HG03039 (cell line): ENCODE data around the gene EPS15.
"Not testable (repeated sequence)": the region's sequence is repeated elsewhere in the genome, so short reads cannot be mapped to it uniquely, and the experiment has no call there.

ENCODE experiments used
- ATAC-seq: cut with Tn5 transposase; IDR thresholded peaks from one replicate; pipeline ENCODE4 v1.9.1; 2021; ENCODE audit warnings: mild to moderate bottlenecking, moderate library complexity; ENCODE audit not compliant: unreplicated experiment

EPS15 gene

DNA sequence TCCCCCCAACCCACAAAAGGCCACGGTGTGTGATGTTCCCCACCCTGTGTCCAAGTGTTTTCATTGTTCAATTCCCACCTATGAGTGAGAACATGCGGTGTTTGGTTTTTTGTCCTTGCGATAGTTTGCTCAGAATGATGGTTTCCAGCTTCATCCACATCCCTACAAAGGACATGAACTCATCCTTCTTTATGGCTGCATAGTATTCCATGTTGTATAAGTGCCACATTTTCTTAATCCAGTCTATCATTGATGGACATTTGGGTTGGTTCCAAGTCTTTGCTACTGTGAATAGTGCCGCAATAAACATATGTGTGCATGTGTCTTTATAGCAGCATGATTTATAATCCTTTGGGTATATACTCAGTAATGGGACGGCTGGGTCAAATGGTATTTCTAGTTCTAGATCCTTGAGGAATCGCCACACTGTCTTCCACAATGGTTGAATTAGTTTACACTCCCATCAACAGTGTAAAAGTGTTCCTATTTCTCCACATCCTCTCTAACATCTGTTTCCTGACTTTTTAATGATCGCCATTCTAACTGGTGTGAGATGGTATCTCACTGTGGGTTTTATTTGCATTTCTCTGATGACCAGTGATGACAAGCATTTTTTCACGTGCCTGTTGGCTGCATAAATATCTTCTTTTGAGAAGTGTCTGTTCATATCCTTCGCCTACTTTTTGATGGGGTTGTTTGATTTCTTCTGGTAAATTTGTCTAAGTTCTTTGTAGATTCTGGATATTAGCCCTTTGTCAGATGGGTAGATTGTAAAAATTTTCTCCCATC is 44.0 kb downstream of the EPS15 start:
- ATAC-seq = not testable (repeated sequence)

DNA sequence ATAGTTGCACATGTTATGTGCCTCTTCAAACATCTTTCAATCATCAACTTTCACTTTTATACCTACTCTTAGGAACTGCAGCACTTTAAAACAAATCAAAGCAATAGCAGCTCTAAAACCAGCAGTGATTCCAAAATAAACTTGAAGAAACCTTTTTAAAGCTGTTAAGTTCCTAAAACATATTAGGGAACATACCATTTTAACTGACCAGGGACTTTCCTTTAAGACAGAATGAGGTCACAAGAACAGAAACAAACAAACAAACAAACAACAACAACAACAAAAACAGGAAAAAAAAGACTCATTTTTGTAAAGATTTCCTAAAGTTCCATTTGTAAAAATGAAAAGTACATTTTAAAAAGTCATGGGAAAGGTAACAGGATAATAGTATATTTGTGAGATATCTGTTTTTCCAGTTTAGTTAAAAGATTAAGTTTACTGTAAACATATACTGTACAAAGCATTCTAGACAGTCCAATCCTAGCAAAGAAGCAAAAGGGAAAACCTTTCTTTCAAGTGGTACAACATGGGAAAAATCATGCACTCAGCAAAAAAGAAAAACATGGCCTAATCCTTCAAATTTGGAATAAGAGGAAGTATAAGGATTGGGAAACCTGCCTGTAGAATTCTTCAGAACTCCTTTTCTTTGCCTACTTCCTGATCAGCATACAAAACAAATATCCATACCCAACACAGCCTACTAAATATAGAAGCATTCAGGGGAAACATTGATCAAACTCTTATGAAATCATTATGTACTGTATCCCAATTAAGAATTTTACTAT is 45.5 kb downstream of the EPS15 start:
- no peak for ATAC-seq

DNA sequence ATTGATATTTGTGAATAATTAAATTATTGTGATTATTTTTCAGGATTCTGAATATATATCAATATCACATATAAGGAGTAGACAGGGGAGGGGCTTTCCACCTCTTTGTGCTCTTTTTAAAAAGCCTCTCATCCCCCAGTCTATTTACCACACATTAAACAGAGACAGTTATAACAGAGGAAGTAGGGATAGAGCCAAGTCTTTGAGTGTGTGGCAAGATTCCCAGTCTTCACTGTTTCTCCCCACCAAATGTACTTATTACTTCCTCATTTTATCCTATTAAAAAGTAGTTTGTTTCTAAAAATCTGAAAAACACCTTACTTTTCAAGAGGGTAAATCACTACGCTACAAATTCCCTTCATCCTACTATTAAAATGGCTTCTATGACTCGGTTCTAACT is 46.7 kb downstream of the EPS15 start:
- no peak for ATAC-seq

DNA sequence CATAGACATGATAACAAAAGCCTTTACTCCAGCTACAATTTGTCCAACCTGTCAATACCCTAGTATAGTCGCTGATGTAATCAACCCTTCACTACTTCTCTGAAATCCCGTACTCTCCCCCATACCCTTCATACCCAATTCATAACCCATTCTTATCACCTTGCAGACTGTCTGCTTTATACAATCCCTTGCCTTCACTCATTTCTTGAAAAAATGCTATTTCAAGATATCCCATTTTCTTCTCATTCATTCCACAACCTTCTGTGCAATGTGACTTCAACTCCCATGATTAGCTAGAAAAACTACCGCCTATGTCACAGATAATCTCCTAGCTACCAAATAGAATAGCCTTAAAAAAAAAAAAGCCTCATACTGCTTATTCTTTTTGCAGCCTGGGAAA is 49.5 kb downstream of the EPS15 start:
- ATAC-seq = no peak

DNA sequence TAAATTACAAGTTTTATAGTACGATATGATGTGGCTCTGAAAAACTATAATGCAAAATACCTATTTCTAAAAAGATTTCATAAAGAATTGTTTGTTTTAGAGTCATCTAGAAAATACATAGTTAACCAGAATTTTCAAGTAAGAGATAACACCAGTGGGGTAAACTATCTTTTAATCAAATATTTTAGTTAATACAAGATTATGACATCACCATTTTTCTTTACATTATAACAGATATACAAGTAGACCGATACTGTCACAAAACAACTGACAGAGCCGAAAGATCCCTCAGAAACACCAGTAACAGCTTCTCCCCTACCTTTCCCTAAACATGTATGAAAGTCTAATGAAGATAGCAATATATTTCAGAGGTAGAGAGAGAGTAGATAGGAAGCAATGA is 54.2 kb downstream of the EPS15 start:
- no peak for ATAC-seq

DNA sequence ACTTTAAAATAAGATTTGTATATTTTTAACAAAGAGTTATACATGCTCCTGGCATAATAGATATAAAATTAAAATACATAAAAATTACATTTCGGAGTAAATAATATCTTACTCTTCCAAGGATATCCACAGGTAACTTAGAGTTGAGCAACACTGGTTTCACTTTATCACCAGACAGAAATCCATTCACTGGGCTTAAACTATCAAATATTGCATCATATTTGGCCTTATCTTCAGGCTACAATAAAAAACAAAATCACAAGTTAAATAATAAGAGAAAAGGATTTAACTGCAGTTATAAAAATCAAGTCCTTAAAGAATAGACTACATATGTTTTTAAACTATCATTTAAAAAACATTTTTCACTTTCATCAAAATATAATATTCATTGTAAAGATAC is 55.5 kb downstream of the EPS15 start:
- no peak for ATAC-seq

DNA sequence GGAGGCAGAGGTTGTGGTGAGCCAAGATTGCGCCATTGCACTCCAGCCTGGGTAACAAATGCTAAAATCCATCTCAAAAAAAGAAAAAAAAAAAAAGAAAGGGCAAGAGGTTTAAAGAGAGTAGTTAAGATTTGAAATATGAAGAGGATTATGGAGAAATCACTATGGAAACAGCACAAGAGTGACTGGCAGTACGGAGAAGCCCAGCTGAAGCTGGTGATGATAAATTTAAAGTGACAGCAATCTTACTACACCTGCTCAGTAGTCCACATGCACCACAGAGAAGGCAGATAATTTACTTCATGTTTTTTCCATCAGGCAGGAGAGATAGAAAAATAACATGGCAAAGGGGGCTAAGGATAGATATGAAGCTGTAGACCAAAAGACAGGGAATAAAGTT is 56.8 kb downstream of the EPS15 start:
- ATAC-seq = not testable (repeated sequence)

DNA sequence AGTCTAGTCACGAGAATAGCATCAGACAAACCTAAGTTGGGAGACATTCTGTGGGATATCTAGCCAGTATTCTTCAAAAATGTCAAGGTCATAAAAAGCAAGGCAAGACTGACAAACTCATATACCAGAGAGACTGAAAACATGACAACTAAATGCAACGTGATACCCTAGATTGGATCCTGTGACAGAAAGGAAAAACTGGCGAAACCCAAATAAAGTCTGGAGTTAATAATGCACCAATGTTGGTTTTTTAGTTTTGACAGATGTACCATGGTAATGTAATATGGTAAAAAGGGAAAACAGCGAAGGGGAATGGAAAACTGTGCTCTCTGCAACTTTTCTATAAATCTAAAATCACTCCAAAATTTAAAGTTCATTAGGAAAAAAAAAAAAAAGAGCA is 64.5 kb downstream of the EPS15 start:
- ATAC-seq = no peak

DNA sequence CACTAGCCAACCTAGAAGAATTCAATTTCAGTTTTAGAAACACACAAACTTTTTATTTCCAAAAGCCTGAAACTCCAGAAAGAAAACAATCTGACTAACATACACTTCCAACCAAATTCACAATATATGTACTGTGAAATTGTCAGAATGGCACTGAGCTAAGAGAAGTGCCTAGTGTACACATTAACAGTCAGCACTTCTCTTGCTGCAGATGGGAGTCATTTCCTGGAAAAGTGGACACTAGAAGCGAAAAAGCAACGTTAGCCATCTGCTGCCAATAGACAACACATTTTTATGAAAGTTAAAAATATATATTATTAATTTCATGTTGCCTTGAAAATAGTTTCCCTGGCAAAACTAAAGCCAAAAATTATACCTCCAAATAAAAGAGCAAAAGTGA is 66.1 kb downstream of the EPS15 start:
- no peak for ATAC-seq

DNA sequence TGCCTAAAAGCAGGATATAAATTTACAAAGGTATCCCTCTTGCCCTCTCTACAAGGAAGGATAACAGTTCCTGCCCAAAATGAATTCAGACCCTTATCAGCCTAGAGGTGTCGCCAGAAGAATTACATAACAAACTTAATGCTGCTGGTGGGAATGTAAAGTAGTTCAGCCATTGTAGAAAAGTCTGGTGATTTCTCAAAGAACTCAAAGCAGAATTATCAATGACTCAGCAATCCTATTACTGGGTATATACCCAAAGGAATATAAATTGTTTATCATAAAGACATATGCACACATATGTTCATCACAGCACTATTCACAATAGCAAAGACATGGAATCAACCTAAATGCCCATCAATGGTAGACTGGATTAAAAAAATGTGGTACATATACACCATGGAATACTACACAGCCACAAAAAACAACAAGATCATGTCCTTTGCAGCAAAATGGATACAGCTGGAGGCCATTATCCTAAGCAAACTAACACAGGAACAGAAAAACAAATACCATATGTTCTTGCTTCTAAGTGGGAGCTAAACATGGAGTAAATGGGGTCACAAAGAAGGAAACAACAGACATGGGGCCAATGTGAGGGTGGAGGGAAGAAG is 70.1 kb downstream of the EPS15 start:
- ATAC-seq = not testable (repeated sequence)

DNA sequence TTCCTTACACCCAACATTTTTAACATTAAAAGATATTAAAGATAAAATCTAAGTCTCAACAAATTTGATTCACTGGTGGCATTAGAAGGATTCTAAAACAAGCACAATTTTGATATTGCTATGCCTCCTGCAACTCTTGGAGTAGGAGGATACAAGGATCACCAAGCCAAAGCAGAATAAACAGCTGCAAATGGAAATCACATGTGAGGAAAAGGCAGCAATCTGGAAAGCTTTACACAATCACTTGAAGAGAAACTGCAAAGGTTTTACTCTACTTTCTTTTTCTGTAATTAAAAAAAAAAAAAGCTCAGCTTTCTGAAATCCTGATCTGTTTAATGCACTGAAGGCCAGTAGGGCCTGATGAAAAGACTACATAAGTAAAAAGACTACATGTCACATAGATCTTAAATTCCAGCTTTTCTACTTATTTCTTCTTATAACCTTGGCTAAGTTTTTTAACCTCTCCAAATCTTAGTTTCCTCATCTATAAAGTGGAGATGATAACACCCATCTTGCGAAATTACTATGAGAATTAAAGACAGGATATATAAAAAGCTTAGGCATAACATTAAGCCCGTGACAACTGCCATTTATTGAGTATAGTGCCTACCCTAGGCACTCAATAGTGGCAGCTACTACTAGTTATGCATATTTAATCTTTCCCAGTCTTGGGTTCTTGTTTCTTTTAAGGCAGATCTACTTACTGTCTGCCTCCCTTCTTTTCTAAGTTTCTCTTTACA is 73.5 kb downstream of the EPS15 start:
- no peak for ATAC-seq

DNA sequence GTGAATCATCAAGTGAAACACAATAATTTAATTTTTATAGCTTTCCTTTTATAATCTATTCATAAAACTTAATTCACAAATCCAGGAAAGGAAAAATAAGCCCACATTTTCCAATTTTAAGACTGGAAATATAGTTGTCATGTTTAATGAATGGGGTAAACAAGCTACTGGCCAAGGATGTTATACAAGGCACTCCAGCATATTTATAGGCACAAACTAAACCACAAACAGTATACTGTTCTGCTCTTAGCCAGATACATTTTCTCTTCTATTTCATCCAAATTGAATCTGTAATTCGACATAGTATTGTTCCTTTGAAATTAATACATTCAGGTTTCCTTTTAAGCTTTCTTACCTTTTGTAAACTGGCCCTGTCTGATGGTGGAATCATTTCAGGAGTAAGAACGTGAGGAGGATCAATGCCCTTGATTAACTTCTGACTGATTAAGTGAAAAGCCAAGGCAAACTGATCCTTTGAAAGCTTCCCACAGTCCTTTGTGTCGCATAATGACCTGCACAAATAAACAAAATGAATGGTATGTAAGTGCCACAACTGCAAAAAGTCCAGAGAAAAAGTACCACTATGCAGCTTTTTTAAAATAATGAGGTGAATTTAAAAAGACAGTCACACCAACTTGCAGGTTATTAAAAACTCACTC is 74.4 kb downstream of the EPS15 start:
- ATAC-seq = no peak

DNA sequence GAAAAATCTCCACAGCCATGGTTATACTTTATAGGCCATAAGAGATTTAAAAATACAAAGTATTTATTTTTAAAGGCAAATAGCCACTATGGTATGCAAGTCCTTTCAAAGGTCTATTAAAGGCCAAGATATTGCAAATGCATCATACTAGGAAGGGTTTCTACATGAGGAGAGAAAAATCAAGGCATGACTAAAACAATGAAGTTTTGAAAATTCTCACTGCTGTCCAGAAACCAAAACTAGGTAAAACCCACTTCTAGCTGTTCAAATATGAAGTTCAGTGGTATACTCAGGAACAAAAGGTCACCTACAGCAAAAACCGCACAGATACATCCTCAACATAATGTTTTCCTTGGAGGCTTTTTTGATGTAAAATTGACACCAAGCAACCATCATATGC is 75.0 kb downstream of the EPS15 start:
- no peak for ATAC-seq

DNA sequence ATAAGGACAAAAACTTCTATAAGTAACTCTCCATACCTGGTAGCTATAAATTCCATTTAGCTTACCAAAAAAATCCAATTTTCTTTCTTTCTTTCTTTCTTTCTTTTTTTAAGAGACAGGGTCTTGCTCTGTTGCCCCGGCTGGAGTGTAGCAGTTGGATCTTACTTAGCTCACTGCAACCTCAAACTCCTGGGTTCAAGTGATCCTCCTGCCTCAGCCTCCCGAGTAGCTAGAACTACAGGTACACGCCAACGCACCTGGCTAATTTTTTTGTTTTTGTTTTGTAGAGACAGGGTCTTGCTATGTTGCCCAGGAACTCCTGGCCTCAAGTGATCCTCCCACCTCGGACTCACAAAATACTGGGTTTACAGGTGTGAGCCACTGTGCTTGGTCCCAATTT is 75.5 kb downstream of the EPS15 start:
- ATAC-seq = no peak

DNA sequence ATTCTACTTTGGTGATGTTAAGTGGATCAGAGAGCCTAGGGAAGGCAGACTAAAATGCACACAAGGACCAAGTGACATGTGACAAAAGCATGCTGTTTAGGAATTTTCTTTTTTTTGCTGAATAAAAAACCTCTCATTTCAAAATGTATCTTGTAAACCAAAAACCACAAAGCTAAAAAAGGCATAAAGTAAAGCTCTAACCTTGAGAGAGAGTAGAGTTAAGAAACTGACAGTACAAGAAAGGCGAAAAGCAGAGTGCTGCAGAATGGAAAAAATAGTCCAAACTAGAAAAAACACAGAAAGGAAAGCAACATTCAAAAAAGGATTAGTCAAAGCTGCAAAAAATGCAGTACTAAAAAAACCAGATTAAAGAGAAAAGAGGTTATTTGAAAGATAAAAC is 76.5 kb downstream of the EPS15 start:
- ATAC-seq = no peak

DNA sequence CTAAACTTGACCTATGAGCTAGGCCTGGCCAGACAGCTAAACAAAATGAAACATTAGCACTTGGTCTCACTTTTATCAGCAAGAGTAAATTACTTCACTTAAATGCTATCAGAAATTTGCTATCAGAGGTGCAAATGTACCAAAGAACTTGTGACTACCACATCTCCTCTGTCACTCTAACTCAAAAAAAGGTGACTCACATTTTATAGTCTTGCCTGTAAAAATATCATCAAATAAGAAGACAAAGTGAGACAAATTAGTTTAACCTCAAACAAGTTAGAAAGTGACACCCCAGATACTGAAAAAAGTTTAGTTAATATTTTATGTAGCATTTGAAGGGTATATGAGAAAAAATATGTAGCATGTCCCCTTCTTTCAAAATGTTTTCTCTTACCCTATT is 76.9 kb downstream of the EPS15 start:
- ATAC-seq = no peak

DNA sequence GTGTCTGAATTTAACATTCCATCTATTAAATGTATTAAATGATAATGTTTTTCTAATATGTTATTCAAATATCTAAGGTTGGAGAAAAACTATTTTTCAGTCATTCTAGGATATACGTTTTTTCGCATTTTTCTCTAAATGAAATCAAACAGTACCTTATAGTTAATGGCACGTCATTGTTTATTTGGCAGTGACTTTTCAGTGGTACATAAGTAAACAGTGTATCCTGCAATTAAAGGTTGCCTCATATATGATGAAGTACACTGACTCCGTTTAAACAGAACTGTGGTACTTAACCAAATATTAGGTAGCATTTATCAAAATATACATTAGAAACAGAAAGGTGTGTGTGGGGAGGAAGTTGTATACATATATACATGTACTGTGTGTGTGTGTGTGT is 79.2 kb downstream of the EPS15 start:
- ATAC-seq = no peak

DNA sequence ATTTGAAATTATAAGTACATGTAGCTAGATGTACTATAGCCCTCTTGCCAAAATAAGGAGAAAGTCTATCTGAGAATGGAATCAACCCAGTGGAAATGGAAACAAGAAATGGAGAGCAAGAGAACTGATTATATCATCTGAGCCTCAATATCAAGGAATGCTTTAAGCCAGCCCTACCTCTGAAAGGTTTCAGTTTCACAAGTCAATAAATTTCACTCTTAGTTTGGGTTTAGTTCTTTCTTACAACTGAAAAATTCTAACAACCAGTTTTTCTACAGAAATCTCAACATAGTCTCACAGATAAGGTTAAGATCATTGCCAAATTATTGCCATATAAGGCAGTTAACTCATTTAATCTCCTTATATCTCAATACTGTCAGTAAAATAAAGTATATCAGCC is 80.0 kb downstream of the EPS15 start:
- no peak for ATAC-seq

DNA sequence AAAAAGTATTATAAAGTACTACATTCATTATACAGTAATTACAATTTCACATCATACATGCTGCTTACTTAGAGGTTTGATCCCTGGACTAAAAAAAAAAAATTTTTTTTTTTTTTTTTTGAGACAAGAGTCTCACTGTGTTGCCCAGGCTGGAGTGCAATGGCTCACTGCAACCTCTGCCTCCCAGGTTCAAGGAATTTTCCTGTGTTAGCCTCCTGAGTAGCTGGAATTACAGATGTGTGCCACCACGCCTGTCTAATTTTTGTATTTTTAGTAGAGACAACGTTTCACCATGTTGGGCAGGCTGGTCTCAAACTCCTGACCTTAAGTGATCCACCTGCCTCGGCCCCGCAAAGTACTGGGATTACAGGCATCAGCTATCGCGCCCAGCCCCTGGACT is 81.7 kb downstream of the EPS15 start:
- not testable (repeated sequence) for ATAC-seq

DNA sequence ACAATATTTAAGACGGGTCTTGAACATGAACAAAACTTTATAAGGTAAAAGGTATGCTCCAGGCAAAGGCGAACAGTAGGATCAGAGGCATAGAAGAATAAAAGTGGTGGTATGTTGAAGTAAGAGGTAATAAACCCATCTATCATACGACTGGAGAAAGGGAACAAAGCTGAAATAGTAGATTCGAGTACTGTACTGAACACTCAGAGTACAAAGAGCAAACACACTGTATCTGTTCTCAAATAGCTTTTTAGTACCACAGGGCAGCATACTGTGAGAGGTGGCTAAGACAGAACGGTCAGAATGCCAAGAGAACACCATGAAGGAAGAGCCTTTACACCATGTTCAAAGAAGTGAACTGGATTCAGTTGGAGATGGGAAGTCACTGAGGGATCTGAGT is 83.2 kb downstream of the EPS15 start:
- ATAC-seq = no peak

DNA sequence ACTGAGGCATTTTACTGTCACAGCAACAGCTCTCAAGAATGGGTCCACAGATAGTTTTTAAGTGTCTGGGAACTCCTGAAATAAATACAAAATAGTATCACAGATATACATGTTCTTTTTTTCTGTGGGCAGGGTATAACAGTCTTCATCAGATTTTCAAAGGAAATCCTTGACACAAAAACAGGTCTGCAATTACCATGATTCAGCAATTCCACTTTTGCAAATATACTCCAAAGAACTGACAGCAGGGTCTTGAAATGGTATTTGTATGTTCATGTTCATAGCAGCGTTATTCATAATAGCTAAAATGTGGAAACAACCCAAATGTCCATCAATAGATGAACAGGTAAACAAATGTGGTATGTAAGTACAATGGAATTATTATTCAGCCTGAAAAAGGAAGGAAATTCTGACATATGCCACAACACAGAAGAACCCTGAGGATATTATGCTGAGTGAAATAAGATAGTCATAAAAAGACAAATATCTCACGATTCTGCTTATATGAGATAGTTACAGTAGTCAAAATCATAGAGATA is 85.0 kb downstream of the EPS15 start:
- no peak for ATAC-seq
